ENCODE data around the gene LILRA5.

DNA sequence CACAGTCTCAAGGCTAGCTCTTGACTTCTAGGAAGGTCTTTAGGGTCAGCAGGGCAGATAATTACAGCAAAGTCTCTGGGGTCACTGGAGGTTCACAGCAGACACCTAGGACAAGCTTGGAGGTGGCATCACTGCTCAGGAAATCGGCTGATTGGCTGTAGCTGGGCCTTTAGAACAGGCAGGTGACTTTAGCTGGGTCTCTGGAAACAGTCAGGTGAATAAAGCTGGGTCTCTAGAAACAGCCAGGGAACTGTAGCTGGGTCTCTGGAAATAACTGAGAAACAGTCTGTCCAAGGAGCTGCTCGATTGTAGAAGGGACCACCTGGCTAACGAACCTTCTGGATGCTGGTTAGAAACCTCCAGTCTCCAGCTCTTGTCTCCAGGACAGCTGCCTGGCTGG lies 41.8 kb upstream of the LILRA5 start:
- no peak for TF ChIP-seq TEAD4 (CRISPR knock-in tag; IDR thresholded peaks at IDR 0.05)
- TF ChIP-seq, protein P1, sequence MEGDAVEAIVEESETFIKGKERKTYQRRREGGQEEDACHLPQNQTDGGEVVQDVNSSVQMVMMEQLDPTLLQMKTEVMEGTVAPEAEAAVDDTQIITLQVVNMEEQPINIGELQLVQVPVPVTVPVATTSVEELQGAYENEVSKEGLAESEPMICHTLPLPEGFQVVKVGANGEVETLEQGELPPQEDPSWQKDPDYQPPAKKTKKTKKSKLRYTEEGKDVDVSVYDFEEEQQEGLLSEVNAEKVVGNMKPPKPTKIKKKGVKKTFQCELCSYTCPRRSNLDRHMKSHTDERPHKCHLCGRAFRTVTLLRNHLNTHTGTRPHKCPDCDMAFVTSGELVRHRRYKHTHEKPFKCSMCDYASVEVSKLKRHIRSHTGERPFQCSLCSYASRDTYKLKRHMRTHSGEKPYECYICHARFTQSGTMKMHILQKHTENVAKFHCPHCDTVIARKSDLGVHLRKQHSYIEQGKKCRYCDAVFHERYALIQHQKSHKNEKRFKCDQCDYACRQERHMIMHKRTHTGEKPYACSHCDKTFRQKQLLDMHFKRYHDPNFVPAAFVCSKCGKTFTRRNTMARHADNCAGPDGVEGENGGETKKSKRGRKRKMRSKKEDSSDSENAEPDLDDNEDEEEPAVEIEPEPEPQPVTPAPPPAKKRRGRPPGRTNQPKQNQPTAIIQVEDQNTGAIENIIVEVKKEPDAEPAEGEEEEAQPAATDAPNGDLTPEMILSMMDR (IDR thresholded peaks at IDR 0.05), result no peak
- TF ChIP-seq, protein P2, sequence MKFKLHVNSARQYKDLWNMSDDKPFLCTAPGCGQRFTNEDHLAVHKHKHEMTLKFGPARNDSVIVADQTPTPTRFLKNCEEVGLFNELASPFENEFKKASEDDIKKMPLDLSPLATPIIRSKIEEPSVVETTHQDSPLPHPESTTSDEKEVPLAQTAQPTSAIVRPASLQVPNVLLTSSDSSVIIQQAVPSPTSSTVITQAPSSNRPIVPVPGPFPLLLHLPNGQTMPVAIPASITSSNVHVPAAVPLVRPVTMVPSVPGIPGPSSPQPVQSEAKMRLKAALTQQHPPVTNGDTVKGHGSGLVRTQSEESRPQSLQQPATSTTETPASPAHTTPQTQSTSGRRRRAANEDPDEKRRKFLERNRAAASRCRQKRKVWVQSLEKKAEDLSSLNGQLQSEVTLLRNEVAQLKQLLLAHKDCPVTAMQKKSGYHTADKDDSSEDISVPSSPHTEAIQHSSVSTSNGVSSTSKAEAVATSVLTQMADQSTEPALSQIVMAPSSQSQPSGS (CRISPR knock-in tag; IDR thresholded peaks at IDR 0.05; ENCODE audit: borderline replicate concordance, low read depth), result no peak
- TF ChIP-seq, protein P3, sequence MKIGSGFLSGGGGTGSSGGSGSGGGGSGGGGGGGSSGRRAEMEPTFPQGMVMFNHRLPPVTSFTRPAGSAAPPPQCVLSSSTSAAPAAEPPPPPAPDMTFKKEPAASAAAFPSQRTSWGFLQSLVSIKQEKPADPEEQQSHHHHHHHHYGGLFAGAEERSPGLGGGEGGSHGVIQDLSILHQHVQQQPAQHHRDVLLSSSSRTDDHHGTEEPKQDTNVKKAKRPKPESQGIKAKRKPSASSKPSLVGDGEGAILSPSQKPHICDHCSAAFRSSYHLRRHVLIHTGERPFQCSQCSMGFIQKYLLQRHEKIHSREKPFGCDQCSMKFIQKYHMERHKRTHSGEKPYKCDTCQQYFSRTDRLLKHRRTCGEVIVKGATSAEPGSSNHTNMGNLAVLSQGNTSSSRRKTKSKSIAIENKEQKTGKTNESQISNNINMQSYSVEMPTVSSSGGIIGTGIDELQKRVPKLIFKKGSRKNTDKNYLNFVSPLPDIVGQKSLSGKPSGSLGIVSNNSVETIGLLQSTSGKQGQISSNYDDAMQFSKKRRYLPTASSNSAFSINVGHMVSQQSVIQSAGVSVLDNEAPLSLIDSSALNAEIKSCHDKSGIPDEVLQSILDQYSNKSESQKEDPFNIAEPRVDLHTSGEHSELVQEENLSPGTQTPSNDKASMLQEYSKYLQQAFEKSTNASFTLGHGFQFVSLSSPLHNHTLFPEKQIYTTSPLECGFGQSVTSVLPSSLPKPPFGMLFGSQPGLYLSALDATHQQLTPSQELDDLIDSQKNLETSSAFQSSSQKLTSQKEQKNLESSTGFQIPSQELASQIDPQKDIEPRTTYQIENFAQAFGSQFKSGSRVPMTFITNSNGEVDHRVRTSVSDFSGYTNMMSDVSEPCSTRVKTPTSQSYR (CRISPR knock-in tag; IDR thresholded peaks at IDR 0.05), result no peak
- no peak for TF ChIP-seq IRF2 (CRISPR knock-in tag; IDR thresholded peaks at IDR 0.05; ENCODE audit: borderline replicate concordance, low read depth)
- no peak for TF ChIP-seq TEAD1 (CRISPR knock-in tag; IDR thresholded peaks at IDR 0.05)

Data from WTC11 (cell line).